Endothelial cell (in vitro differentiated cells): Measurements from ENCODE around the gene TCEAL8. TPM values are rescaled to one million over a fixed set of nuclear protein-coding genes. Genes with fewer than 3 reads are reported as not detected.

Source experiments
- DNase-seq: peaks from one replicate; pipeline ENCODE4 v3.0.0; 2021; ENCODE audit warnings: low spot score
- H3K27ac Mint-ChIP-seq: one replicate; pipeline ENCODE4 v1.8.0; 2021; ENCODE audit warnings: mixed read lengths, inconsistent platforms; ENCODE audit not compliant: unreplicated experiment
- H3K27me3 Mint-ChIP-seq: one replicate; pipeline ENCODE4 v1.8.0; 2021; ENCODE audit warnings: mild to moderate bottlenecking, moderate library complexity, mixed read lengths, inconsistent platforms; ENCODE audit not compliant: unreplicated experiment
- H3K36me3 Mint-ChIP-seq: one replicate; pipeline ENCODE4 v1.8.0; 2021; ENCODE audit warnings: mild to moderate bottlenecking, low read depth, mixed read lengths, inconsistent platforms; ENCODE audit not compliant: unreplicated experiment
- H3K4me1 Mint-ChIP-seq: one replicate; pipeline ENCODE4 v1.8.0; 2021; ENCODE audit warnings: mild to moderate bottlenecking, mixed read lengths, inconsistent platforms; ENCODE audit not compliant: unreplicated experiment
- H3K4me3 Mint-ChIP-seq: one replicate; pipeline ENCODE4 v1.8.0; 2021; ENCODE audit warnings: mild to moderate bottlenecking, mixed read lengths, inconsistent platforms; ENCODE audit not compliant: unreplicated experiment
- H3K9me3 Mint-ChIP-seq: one replicate; pipeline ENCODE4 v1.8.0; 2021; ENCODE audit warnings: mixed read lengths, inconsistent platforms; ENCODE audit not compliant: unreplicated experiment
- CTCF ChIP-seq: fragments of 200-600 bp; sonication (generic); IDR thresholded peaks from one replicate; pipeline ENCODE4 v1.5.0; 2021; ENCODE audit warnings: antibody characterized with exemption; ENCODE audit not compliant: unreplicated experiment
- total RNA-seq: library from RNA; stranded (reverse); fragmentation: NEBNext Ultra II Directional; extraction: Animal tissue kit (Norgen Biotek cat#: 25700); gene quantifications from one replicate; pipeline ENCODE4 v1.2.1, GENCODE V29; 2021; ENCODE audit not compliant: unreplicated experiment

TCEAL8 gene
- total RNA-seq, 1 donor from 2014 or later = 81.2 TPM

GRCh38 chrX:103276581-103277002 lies 21.6 kb upstream of the TCEAL8 start, which contains the start of gene TCEAL5:
Gene TCEAL5 (minus strand): TSS chrX:103276750. CDS start chrX:103274563, 2,187 bp downstream.
- Mint-ChIP-seq H3K36me3 (peaks cover 4% of the 10 kb centered on the region), H3K4me3 (peak within 1 kb of the TSS; percentile 89), H3K9me3 (no peaks in the 10 kb centered on the region), H3K27ac (no peak within 1 kb of the TSS), H3K27me3 (peaks cover 7% of the 10 kb centered on the region), H3K4me1 (no peaks in the 10 kb centered on the region)
- TF ChIP-seq CTCF = no peak
- DNase-seq = peak; percentile 9

- H3K9me3 Mint-ChIP-seq = no peaks in the 10 kb centered on the region
- DNase-seq = no peak
- H3K4me1 Mint-ChIP-seq = no peaks in the 10 kb centered on the region
- no peak overlapping the region for H3K27ac Mint-ChIP-seq
- H3K4me3 Mint-ChIP-seq = peak overlapping the region; percentile 89
- TF ChIP-seq CTCF = no peak
- H3K27me3 Mint-ChIP-seq = peaks cover 7% of the 10 kb centered on the region
- H3K36me3 Mint-ChIP-seq = peaks cover 4% of the 10 kb centered on the region
These were observed 21.1 kb upstream of the TCEAL8 start for GRCh38 chrX:103275947-103276567.

GRCh38 chrX:103274284-103274683 lies 19.3 kb upstream of the TCEAL8 start:
- H3K27ac Mint-ChIP-seq = no peak overlapping the region
- no peaks in the 10 kb centered on the region for H3K9me3 Mint-ChIP-seq
- no peak overlapping the region for H3K4me3 Mint-ChIP-seq
- no peak for DNase-seq
- TF ChIP-seq CTCF = no peak
- H3K36me3 Mint-ChIP-seq = peaks cover 4% of the 10 kb centered on the region
- H3K4me1 Mint-ChIP-seq = no peaks in the 10 kb centered on the region
- peaks cover 7% of the 10 kb centered on the region for H3K27me3 Mint-ChIP-seq

- Mint-ChIP-seq H3K4me3 (no peak overlapping the region), H3K27ac (peak overlapping the region; percentile 43), H3K27me3 (peaks cover 3% of the 10 kb centered on the region), H3K9me3 (no peaks in the 10 kb centered on the region), H3K36me3 (peaks cover 5% of the 10 kb centered on the region), H3K4me1 (peaks cover 15% of the 10 kb centered on the region)
- no peak for DNase-seq
- TF ChIP-seq CTCF = no peak
These were observed 3.3 kb upstream of the TCEAL8 start for GRCh38 chrX:103258275-103258674.

- no peak overlapping the region for H3K27ac Mint-ChIP-seq
- no peak overlapping the region for H3K4me3 Mint-ChIP-seq
- H3K36me3 Mint-ChIP-seq = peaks cover 5% of the 10 kb centered on the region
- no peak for TF ChIP-seq CTCF
- H3K9me3 Mint-ChIP-seq = no peaks in the 10 kb centered on the region
- H3K4me1 Mint-ChIP-seq = peaks cover 15% of the 10 kb centered on the region
- no peak for DNase-seq
- H3K27me3 Mint-ChIP-seq = peaks cover 3% of the 10 kb centered on the region
These were observed 1.7 kb upstream of the TCEAL8 start for GRCh38 chrX:103256651-103257050.
